ENCODE data around the gene LARGE1. TPM values are rescaled to one million over a fixed set of nuclear protein-coding genes. Genes with fewer than 3 reads are reported as not detected.

The LARGE1 gene
- total and polyA plus RNA-seq, 2 of the 13 experiments (the other 11 are each of a cell fraction or from before 2014, with no cell fraction given) = 8.4 to 11.0 TPM

- TF ChIP-seq SNRNP70 (IDR thresholded peaks at IDR 0.05; ENCODE audit: low read depth, low read length) (no peak), ZBTB20 (CRISPR knock-in tag; IDR thresholded peaks at IDR 0.05; ENCODE audit: borderline replicate concordance, low read depth) (no peak)
- ChIA-PET POLR2A (no interaction called here), CTCF (ENCODE audit: low intra/inter-chr PET ratio, low total read pairs) (no interaction called here)
- Histone ChIP-seq H3K9me3 (ENCODE audit: low read length) (no peaks in the 10 kb centered on the region), H3K4me1 (ENCODE audit: insufficient read depth, low read length) (peaks cover 9% of the 10 kb centered on the region), H3K27ac (ENCODE audit: extremely low read length, insufficient read depth, low read length) (no peak overlapping the region), H3K27me3 (ENCODE audit: control insufficient read depth in 1 of 2, insufficient read depth in 2 of 2, low read length in 2 of 2) (no peaks in the 10 kb centered on the region), H3K36me3 (replicated peaks in 1 of 2; ENCODE audit: control insufficient read depth in 1 of 2, insufficient read depth in 2 of 2, low read length in 2 of 2) (no peaks in the 10 kb centered on the region), H2AFZ (ENCODE audit: low read length) (no peak overlapping the region), H3K9ac (ENCODE audit: insufficient read depth, low read depth, low read length) (no peak overlapping the region), H3K4me3 (replicated peaks in 1 of 3; ENCODE audit: insufficient read depth in 1 of 3, low read depth in 2 of 3, low read length in 3 of 3) (no peak overlapping the region), H4K20me1 (ENCODE audit: insufficient read depth, low read length) (no peaks in the 10 kb centered on the region), H3K4me2 (ENCODE audit: low read depth, low read length) (no peak overlapping the region), H3K79me2 (ENCODE audit: insufficient read depth, low read length) (no peaks in the 10 kb centered on the region)
- DNase-seq (ENCODE audit: low spot score) = no peak
- in situ Hi-C loops (cut with HindIII; ENCODE audit: extremely low pct_ligation_motif_present, low pct_unique_long_range_greater_than_20kb) = no loop called here
- intact Hi-C loops (cut with micrococcal nuclease; ENCODE audit: unreplicated experiment) = no loop called here
- 89% methylated on average over 7 of the region's 7 CpGs for WGBS (ENCODE audit: low lambda C conversion rate)
- BruUV-seq (replicated peaks) = no TSS peak
- FAIRE-seq = no peak
- ATAC-seq = no peak
Observed at GRCh38 chr22:33691057-33691630, 229.1 kb downstream of the LARGE1 start.

DNA sequence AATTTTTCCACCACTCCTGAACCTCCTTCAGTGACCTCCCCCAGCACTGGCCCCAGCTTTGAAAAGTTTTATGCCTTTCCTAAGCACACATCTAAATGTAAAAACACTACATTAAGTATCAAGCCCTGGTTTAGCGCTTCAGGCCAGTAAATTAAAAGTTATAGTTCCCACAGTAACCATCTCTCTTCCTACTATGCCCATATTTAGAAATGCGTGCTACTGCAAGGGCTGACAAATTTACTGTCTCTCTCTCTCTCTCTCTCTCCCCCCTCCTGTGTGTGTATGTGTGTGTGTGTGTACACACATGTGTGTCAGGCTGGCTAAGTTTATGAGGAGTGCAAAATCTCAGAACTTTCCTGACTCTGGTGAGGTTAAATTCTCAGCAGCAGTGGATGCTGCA lies 231.4 kb downstream of the LARGE1 start:
- BruUV-seq (replicated peaks) = no TSS peak
- TF ChIP-seq TBX3 (IDR thresholded peaks at IDR 0.05; ENCODE audit: borderline replicate concordance) (no peak), ZNF646 (CRISPR knock-in tag; IDR thresholded peaks at IDR 0.05) (no peak), HDAC6 (IDR thresholded peaks at IDR 0.05; ENCODE audit: low read depth, low read length) (no peak), MYC (CRISPR knock-in tag; IDR thresholded peaks at IDR 0.05; ENCODE audit: borderline replicate concordance) (no peak), ZNF781 (CRISPR knock-in tag; IDR thresholded peaks at IDR 0.05; ENCODE audit: borderline replicate concordance, not compliant biosample characterization) (no peak)
- TF ChIP-seq, protein P1, sequence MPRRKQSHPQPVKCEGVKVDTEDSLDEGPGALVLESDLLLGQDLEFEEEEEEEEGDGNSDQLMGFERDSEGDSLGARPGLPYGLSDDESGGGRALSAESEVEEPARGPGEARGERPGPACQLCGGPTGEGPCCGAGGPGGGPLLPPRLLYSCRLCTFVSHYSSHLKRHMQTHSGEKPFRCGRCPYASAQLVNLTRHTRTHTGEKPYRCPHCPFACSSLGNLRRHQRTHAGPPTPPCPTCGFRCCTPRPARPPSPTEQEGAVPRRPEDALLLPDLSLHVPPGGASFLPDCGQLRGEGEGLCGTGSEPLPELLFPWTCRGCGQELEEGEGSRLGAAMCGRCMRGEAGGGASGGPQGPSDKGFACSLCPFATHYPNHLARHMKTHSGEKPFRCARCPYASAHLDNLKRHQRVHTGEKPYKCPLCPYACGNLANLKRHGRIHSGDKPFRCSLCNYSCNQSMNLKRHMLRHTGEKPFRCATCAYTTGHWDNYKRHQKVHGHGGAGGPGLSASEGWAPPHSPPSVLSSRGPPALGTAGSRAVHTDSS (CRISPR knock-in tag; conservative IDR thresholded peaks at IDR 0.05) = no peak

More for the DNA sequence above, 231.4 kb downstream of the LARGE1 start:
- ChIA-PET CTCF (ENCODE audit: low intra/inter-chr PET ratio, low total read pairs) (no interaction called here), POLR2A (no interaction called here)
- no peak overlapping the region for H3K9ac ChIP-seq (ENCODE audit: insufficient read depth, low read depth, low read length)
- H3K4me1 ChIP-seq (ENCODE audit: insufficient read depth, low read length) = peaks cover 9% of the 10 kb centered on the region
- FAIRE-seq (no peak), ATAC-seq (no peak), DNase-seq (ENCODE audit: low spot score) (no peak)
- in situ Hi-C loops (cut with HindIII; ENCODE audit: extremely low pct_ligation_motif_present, low pct_unique_long_range_greater_than_20kb) = no loop called here
- 95% methylated on average over 2 of the region's 2 CpGs for WGBS (ENCODE audit: low lambda C conversion rate)
- intact Hi-C loops (cut with micrococcal nuclease; ENCODE audit: unreplicated experiment) = no loop called here
- H4K20me1 ChIP-seq (ENCODE audit: insufficient read depth, low read length) = no peaks in the 10 kb centered on the region
- H3K36me3 ChIP-seq (replicated peaks in 1 of 2; ENCODE audit: control insufficient read depth in 1 of 2, insufficient read depth in 2 of 2, low read length in 2 of 2) = no peaks in the 10 kb centered on the region
- H3K4me3 ChIP-seq (replicated peaks in 1 of 3; ENCODE audit: insufficient read depth in 1 of 3, low read depth in 2 of 3, low read length in 3 of 3) = no peak overlapping the region
- H3K79me2 ChIP-seq (ENCODE audit: insufficient read depth, low read length) = no peaks in the 10 kb centered on the region
- H3K27ac ChIP-seq (ENCODE audit: extremely low read length, insufficient read depth, low read length) = no peak overlapping the region
- no peaks in the 10 kb centered on the region for H3K9me3 ChIP-seq (ENCODE audit: low read length)
- no peaks in the 10 kb centered on the region for H3K27me3 ChIP-seq (ENCODE audit: control insufficient read depth in 1 of 2, insufficient read depth in 2 of 2, low read length in 2 of 2)
- H2AFZ ChIP-seq (ENCODE audit: low read length) = no peak overlapping the region
- no peak overlapping the region for H3K4me2 ChIP-seq (ENCODE audit: low read depth, low read length)
